ENCODE results near the gene NPR2.

GRCh38 chr9:35818341-35818740 is 26.9 kb downstream of the NPR2 start:
- TF ChIP-seq CTCF (IDR thresholded peaks at IDR 0.05) (no peak), ZFX (IDR thresholded peaks at IDR 0.05; ENCODE audit: borderline replicate concordance) (no peak)
